BLaER1 treated with 17β-estradiol and CSF1 and Interleukin-3, amounts not matched to agents 10 nM and 100 nM (cell line): Measurements from ENCODE around the gene PRICKLE4.

ENCODE experiments used
- H3K27ac ChIP-seq, 11 experiments: shearing (Covaris generic); formaldehyde crosslinking; 2 replicates each; pipeline ENCODE4 v1.8.1; 2022
- H3K27me3 ChIP-seq, 11 experiments: shearing (Covaris generic); formaldehyde crosslinking; 2 replicates each; pipeline ENCODE4 v1.8.1; 2022
- H3K36me3 ChIP-seq, 11 experiments: shearing (Covaris generic); formaldehyde crosslinking; 2 replicates each; pipeline ENCODE4 v1.8.1; 2022
- H3K4me1 ChIP-seq, 10 experiments: shearing (Covaris generic); formaldehyde crosslinking; 2 replicates each; pipeline ENCODE4 v1.8.1; 2022
- H3K4me2 ChIP-seq, 11 experiments: shearing (Covaris generic); formaldehyde crosslinking; 2 replicates each; pipeline ENCODE4 v1.8.1; 2022
- H3K4me3 ChIP-seq, 10 experiments: shearing (Covaris generic); formaldehyde crosslinking; 2 replicates each; pipeline ENCODE4 v1.8.1; 2022
- H3K9ac ChIP-seq, 11 experiments: shearing (Covaris generic); formaldehyde crosslinking; 2 replicates each; pipeline ENCODE4 v1.8.1; 2022
- H3K9me3 ChIP-seq, 11 experiments: shearing (Covaris generic); formaldehyde crosslinking; replicated peaks in 1 of 11; 2 replicates each; pipeline ENCODE4 v1.8.1; 2022
- H4K20me1 ChIP-seq, 11 experiments: shearing (Covaris generic); formaldehyde crosslinking; 2 replicates each; pipeline ENCODE4 v1.8.1; 2022
- Cebpa-rat ChIP-seq, 11 experiments: shearing (Covaris generic); IDR thresholded peaks; 2 replicates each; pipeline ENCODE4 v1.8.1; 2022

Gene PRICKLE4

DNA sequence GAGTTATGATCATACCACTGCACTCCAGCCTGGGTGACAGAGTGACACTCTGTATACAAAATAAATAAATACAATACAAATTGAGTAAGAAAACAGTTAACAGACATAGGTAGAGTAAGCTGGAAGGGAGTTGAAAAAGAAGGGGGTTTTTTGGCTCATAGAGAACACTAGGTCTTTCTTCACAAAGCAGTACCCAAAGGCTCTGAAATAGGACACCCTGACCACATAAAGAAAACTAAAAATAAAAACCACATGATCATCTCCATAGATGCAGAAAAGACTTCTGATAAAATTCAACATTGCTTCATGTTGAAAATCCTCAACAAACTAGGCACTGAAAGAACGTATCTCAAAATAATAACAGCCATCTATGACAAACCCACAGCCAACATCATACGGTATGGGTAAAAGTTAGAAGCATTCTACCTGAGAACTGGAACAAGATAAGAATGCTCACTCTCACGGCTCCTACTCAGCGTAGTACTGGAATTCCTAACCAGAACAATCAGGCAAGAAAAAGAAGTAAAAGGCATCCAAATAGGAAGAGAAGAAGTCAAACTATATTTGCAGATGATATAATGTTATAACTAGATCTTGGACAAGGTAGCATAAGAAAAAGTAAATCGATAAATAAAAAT is 55.6 kb downstream of the PRICKLE4 start:
- Histone ChIP-seq H4K20me1 (0 out of 22 replicates have a peak, but pooled peaks cover 0 to 5% (median 0%) of the 10 kb centered on the region in 11 experiments), H3K9me3 (peaks cover 0 to 11% (median 8%) of the 10 kb centered on the region in 11 experiments; a peak in 17 of 22 replicates), H3K27me3 (no peaks in the 10 kb centered on the region), H3K36me3 (peaks cover 0 to 54% (median 23%) of the 10 kb centered on the region in 11 experiments; a peak in 14 of 22 replicates), H3K4me3 (no peak overlapping the region), H3K27ac (peak overlapping the region in 5 of 11 experiments; percentile 20 to 63 (median 46); a peak in 8 of 22 replicates), H3K4me1 (peaks cover 9 to 38% (median 21%) of the 10 kb centered on the region in 10 experiments), H3K9ac (peak overlapping the region in 1 of 11 experiments; percentile 40; a peak in 4 of 22 replicates), H3K4me2 (peak overlapping the region; percentile 15 to 69 (median 51); a peak in 18 of 22 replicates)
- TF ChIP-seq Cebpa-rat (IDR thresholded peaks at IDR 0.05): no peak

GRCh38 chr6:41836660-41837052 is 56.1 kb downstream of the PRICKLE4 start:
- peaks cover 0 to 54% (median 26%) of the 10 kb centered on the region in 11 experiments; a peak in 17 of 22 replicates for H3K36me3 ChIP-seq
- TF ChIP-seq Cebpa-rat (IDR thresholded peaks at IDR 0.05): no peak
- peak overlapping the region in 3 of 11 experiments; percentile 27 to 63 (median 48); a peak in 3 of 22 replicates for H3K27ac ChIP-seq
- H3K9me3 ChIP-seq: peaks cover 0 to 11% (median 8%) of the 10 kb centered on the region in 11 experiments; a peak in 17 of 22 replicates
- no peak overlapping the region for H3K4me3 ChIP-seq
- no peak overlapping the region for H3K9ac ChIP-seq
- peaks cover 9 to 38% (median 21%) of the 10 kb centered on the region in 10 experiments for H3K4me1 ChIP-seq
- H4K20me1 ChIP-seq: 0 out of 22 replicates have a peak, but pooled peaks cover 0 to 5% (median 0%) of the 10 kb centered on the region in 11 experiments
- no peaks in the 10 kb centered on the region for H3K27me3 ChIP-seq
- peak overlapping the region in 5 of 11 experiments; percentile 51 to 69 (median 56); a peak in 7 of 22 replicates for H3K4me2 ChIP-seq
